SK-N-SH (cell line): ENCODE data around the gene IL12B. TPM values are rescaled to one million over a fixed set of nuclear protein-coding genes. Genes with fewer than 3 reads are reported as not detected.

Experiments used
- CTCF ChIA-PET: fragments of 300-600, 350-600 bp; formaldehyde crosslinking; extraction: SDS; loops from one replicate; lab custom pipeline; 2021; lab: Yijun Ruan, JAX
- POLR2A ChIA-PET: fragments of 350-600 bp; sonication (Branson Sonifier 250); formaldehyde crosslinking; extraction: SDS; loops from one replicate; lab custom pipeline; 2020; ENCODE audit warnings: antibody characterized with exemption, inconsistent platforms; lab: Yijun Ruan, JAX
- DNase-seq: peaks from one replicate; pipeline ENCODE4 v3.0.0; 2012
- H2AFZ ChIP-seq: fragments of 200-600 bp; sonication (generic); 2 replicates; pipeline ENCODE4 v1.8.1; 2016; ENCODE audit warnings: antibody characterized with exemption, mild to moderate bottlenecking, low read depth
- H3F3A ChIP-seq: fragments of 200-600 bp; sonication (generic); replicated peaks from 2 replicates; pipeline ENCODE3; 2016; ENCODE audit warnings: antibody characterized with exemption, mild to moderate bottlenecking; ENCODE audit not compliant: insufficient read depth
- H3K27ac ChIP-seq, 2 experiments: fragments of 200-500 bp in 1 of 2; fragments of 200-600 bp in 1 of 2; sonication (Bioruptor generic) in 1 of 2; sonication (generic), shearing (Covaris generic) in 1 of 2; 2 replicates each; pipeline versions ENCODE4 v1.5.1 to v1.6.1; 2014 to 2016; ENCODE audit warnings: low read depth in 2 of 2, inconsistent platforms in 1 of 2, low read length in 1 of 2, mild to moderate bottlenecking in 1 of 2, mixed read lengths in 1 of 2
- H3K27me3 ChIP-seq: fragments of 200-600 bp; sonication (generic), shearing (Covaris generic); 2 replicates; pipeline ENCODE4 v1.6.1; 2016; ENCODE audit warnings: mixed run types; ENCODE audit not compliant: insufficient read depth
- H3K36me3 ChIP-seq, 2 experiments: fragments of 200-500 bp in 1 of 2; fragments of 200-600 bp in 1 of 2; sonication (Bioruptor generic) in 1 of 2; sonication (generic) in 1 of 2; replicated peaks in 1 of 2; 2 replicates each; pipeline versions ENCODE3 to v1.5.1; 2014 to 2016; ENCODE audit warnings: low read length in 1 of 2, mild to moderate bottlenecking in 1 of 2; ENCODE audit not compliant: insufficient read depth in 2 of 2, control insufficient read depth in 1 of 2
- H3K4me1 ChIP-seq, 2 experiments: fragments of 200-500 bp in 1 of 2; fragments of 200-600 bp in 1 of 2; sonication (Bioruptor generic) in 1 of 2; sonication (generic), shearing (Covaris generic) in 1 of 2; 2 replicates each; pipeline versions ENCODE4 v1.5.1 to v1.6.1; 2014 to 2016; ENCODE audit warnings: low read depth in 1 of 2, low read length in 1 of 2, mixed run types in 1 of 2; ENCODE audit not compliant: insufficient read depth in 2 of 2, control insufficient read depth in 1 of 2
- H3K4me2 ChIP-seq: fragments of 200-600 bp; sonication (generic), shearing (Covaris generic); 2 replicates; pipeline ENCODE4 v1.6.1; 2017; ENCODE audit warnings: mixed run types
- H3K4me3 ChIP-seq, 2 experiments: fragments of 200-500 bp in 1 of 2; fragments of 200-600 bp in 1 of 2; sonication (Bioruptor generic) in 1 of 2; sonication (generic), shearing (Covaris generic) in 1 of 2; 2 replicates each; pipeline versions ENCODE4 v1.5.1 to v1.8.1; 2014 to 2016; ENCODE audit warnings: low read depth in 2 of 2, inconsistent platforms in 1 of 2, low read length in 1 of 2, mild to moderate bottlenecking in 1 of 2, mixed read lengths in 1 of 2, moderate library complexity in 1 of 2
- H3K79me2 ChIP-seq: fragments of 200-600 bp; sonication (generic); 2 replicates; pipeline ENCODE4 v1.8.1; 2017; ENCODE audit warnings: mild to moderate bottlenecking; ENCODE audit not compliant: insufficient read depth
- H3K9ac ChIP-seq: fragments of 200-600 bp; sonication (generic); 2 replicates; pipeline ENCODE4 v1.6.1; 2017; ENCODE audit warnings: mixed run types
- H3K9me2 ChIP-seq: fragments of 200-600 bp; sonication (generic); 2 replicates; pipeline ENCODE4 v1.6.1; 2017; ENCODE audit warnings: mixed run types
- H3K9me3 ChIP-seq: fragments of 200-600 bp; sonication (generic); 2 replicates; pipeline ENCODE4 v1.6.1; 2017; ENCODE audit warnings: mixed run types, mild to moderate bottlenecking, moderate library complexity
- H4K20me1 ChIP-seq: fragments of 200-600 bp; sonication (generic); 2 replicates; pipeline ENCODE4 v1.6.1; 2017; ENCODE audit warnings: mild to moderate bottlenecking, mixed run types; ENCODE audit not compliant: insufficient read depth
- CHD2 ChIP-seq: fragments of 150-350 bp; IDR thresholded peaks from 2 replicates; pipeline ENCODE4 v1.6.1; 2018; ENCODE audit warnings: low read length; ENCODE audit not compliant: partially characterized antibody
- ELF1 ChIP-seq: IDR thresholded peaks from 2 replicates; pipeline ENCODE4 v1.4.0; 2012
- EP300 ChIP-seq, 2 experiments: IDR thresholded peaks; 2 replicates each; pipeline versions ENCODE4 v1.4.0 to v1.6.1; 2012; ENCODE audit warnings: borderline replicate concordance in 1 of 2, low read depth in 1 of 2, low read length in 1 of 2
- FOXJ3 ChIP-seq: sonication (generic); formaldehyde crosslinking; IDR thresholded peaks from 2 replicates; pipeline ENCODE4 v1.5.1; 2020; ENCODE audit warnings: mild to moderate bottlenecking, missing genetic modification reagents
- GABPA ChIP-seq: IDR thresholded peaks from 2 replicates; pipeline ENCODE4 v1.4.0; 2012; ENCODE audit warnings: low read depth, mild to moderate bottlenecking
- MEF2A ChIP-seq: IDR thresholded peaks from 2 replicates; pipeline ENCODE4 v1.4.0; 2012; ENCODE audit warnings: low read depth, borderline replicate concordance
- MXI1 ChIP-seq: IDR thresholded peaks from 2 replicates; pipeline ENCODE4 v1.6.1; 2012; ENCODE audit warnings: mild to moderate bottlenecking, low read depth, low read length, improper control_type of control experiment
- NFIC ChIP-seq: IDR thresholded peaks from 2 replicates; pipeline ENCODE4 v1.4.0; 2012; ENCODE audit warnings: borderline replicate concordance
- NRF1 ChIP-seq: IDR thresholded peaks from 2 replicates; pipeline ENCODE4 v1.6.1; 2012; ENCODE audit warnings: low read depth, mild to moderate bottlenecking, low read length
- RAD21 ChIP-seq: IDR thresholded peaks from 2 replicates; pipeline ENCODE4 v1.6.1; 2012; ENCODE audit warnings: mild to moderate bottlenecking, low read length
- RCOR1 ChIP-seq: fragments of 150-350 bp; IDR thresholded peaks from 2 replicates; pipeline ENCODE4 v1.6.1; 2017; ENCODE audit warnings: antibody characterized with exemption, low read length
- RFX5 ChIP-seq: IDR thresholded peaks from 2 replicates; pipeline ENCODE4 v1.6.1; 2012; ENCODE audit warnings: mild to moderate bottlenecking, improper control_type of control experiment, low read length
- SMC3 ChIP-seq: IDR thresholded peaks from 2 replicates; pipeline ENCODE4 v1.6.1; 2012; ENCODE audit warnings: low read depth, low read length, improper control_type of control experiment
- TEAD4 ChIP-seq: IDR thresholded peaks from 2 replicates; pipeline ENCODE4 v1.4.0; 2012; ENCODE audit warnings: mild to moderate bottlenecking, borderline replicate concordance; ENCODE audit not compliant: insufficient read depth
- WGBS: methylation state at CpG from one replicate; pipeline ENCODE4 v1.1.6; 2017; ENCODE audit warnings: low lambda C conversion rate; 5-methylcytosine and 5-hydroxymethylcytosine counted together
- polyA plus RNA-seq, 3 experiments: library from polyadenylated mRNA; depleted of rRNA; stranded (reverse); fragments of >200 nt; gene quantifications; 2 replicates each; pipeline ENCODE4 v1.2.3, GENCODE V29; 2012
- TF ChIP-seq, protein P1 (sequence below): fragments of 200-600 bp; sonication (generic); IDR thresholded peaks from 2 replicates; pipeline ENCODE4 v1.6.1; 2017; ENCODE audit warnings: antibody characterized with exemption, mild to moderate bottlenecking, moderate library complexity
- TF ChIP-seq, protein P2 (sequence below): fragments of 150-350 bp; IDR thresholded peaks from 2 replicates; pipeline ENCODE4 v1.6.1; 2017; ENCODE audit warnings: antibody characterized with exemption, low read length, low read depth, borderline replicate concordance
- TF ChIP-seq, protein P3 (sequence below): fragments of 150-350 bp; IDR thresholded peaks from 2 replicates; pipeline ENCODE4 v1.6.1; 2016; ENCODE audit warnings: mild to moderate bottlenecking, low read depth, low read length
- TF ChIP-seq, protein P4 (sequence below): IDR thresholded peaks from 2 replicates; pipeline ENCODE4 v1.4.0; 2012; ENCODE audit warnings: low read depth, borderline replicate concordance

IL12B gene
- polyA plus RNA-seq, 1 of the 3 experiments (the other 2 are of a cell fraction) = not detected

DNA sequence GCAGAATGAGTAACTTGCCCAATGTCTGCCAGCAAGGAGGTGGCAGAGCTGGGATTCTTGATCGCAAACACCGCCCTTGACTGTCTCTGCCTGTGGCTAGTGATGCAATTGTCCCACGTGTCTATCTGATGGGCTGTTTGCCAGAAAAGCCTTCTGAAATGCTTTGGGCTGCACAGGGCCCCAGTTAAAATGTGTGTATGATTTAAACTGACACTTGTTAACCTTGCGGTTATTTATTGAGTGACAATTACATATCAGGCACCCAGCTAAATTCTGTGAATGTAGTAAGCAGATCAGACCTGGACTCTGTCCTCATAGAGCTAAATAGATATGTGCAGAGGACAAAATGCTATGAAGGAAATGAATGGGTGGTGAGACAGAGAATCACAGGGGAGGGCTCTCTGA lies 11.6 kb upstream of the IL12B start (continued):
- TF ChIP-seq NFIC (peak; percentile 100), GABPA (no peak), TEAD4 (peak; percentile 81), SMC3 (no peak), RCOR1 (peak; percentile 82), MEF2A (peak; percentile 53; the same call in 1 of the 2 replicates), ELF1 (0 out of 2 replicates have a peak, but pooled peaks have one; percentile 19), EP300 (IDR thresholded peaks at IDR 0.05; ENCODE audit: borderline replicate concordance in 1 of 2, low read depth in 1 of 2, low read length in 1 of 2) (peak; percentile 52 to 88; a peak in 3 of 4 replicates)
- TF ChIP-seq, protein P1, sequence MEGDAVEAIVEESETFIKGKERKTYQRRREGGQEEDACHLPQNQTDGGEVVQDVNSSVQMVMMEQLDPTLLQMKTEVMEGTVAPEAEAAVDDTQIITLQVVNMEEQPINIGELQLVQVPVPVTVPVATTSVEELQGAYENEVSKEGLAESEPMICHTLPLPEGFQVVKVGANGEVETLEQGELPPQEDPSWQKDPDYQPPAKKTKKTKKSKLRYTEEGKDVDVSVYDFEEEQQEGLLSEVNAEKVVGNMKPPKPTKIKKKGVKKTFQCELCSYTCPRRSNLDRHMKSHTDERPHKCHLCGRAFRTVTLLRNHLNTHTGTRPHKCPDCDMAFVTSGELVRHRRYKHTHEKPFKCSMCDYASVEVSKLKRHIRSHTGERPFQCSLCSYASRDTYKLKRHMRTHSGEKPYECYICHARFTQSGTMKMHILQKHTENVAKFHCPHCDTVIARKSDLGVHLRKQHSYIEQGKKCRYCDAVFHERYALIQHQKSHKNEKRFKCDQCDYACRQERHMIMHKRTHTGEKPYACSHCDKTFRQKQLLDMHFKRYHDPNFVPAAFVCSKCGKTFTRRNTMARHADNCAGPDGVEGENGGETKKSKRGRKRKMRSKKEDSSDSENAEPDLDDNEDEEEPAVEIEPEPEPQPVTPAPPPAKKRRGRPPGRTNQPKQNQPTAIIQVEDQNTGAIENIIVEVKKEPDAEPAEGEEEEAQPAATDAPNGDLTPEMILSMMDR = no peak

DNA sequence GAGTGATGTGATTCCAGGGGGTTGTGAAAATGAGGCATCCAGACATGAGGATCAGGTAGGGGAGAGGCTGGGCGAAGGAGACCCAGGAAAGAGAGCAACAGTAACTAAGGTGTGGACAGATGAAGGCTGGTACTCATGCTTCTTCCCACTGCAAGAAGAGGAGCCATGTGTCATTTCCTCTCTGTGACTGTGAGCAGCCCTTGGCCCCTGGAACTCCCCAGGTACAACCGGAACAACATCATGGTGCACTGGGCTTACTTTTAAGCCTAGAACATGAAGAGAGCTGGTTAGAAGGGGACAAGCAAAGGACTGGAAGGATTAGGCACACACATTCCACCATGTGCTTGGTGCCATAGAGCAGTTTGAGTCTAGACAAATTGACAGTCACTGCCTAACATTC lies 10.9 kb upstream of the IL12B start:
- Histone ChIP-seq H3K27me3 (no peaks in the 10 kb centered on the region), H4K20me1 (no peaks in the 10 kb centered on the region), H3K4me3 (no peak overlapping the region), H3K9ac (no peak overlapping the region), H3F3A (peaks cover 22% of the 10 kb centered on the region), H3K9me3 (peaks cover 8% of the 10 kb centered on the region; the same call in 1 of the 2 replicates), H3K79me2 (no peaks in the 10 kb centered on the region), H3K4me2 (no peak overlapping the region), H3K9me2 (no peaks in the 10 kb centered on the region), H3K4me1 (peaks cover 3 to 9% of the 10 kb centered on the region in 2 experiments; a peak in 2 of 4 replicates), H2AFZ (no peak overlapping the region), H3K36me3 (no peaks in the 10 kb centered on the region), H3K27ac (peak overlapping the region in 1 of 2 experiments; percentile 26; a peak in 3 of 4 replicates)
- ChIA-PET POLR2A (no interaction called here), CTCF (interaction anchor here (1.1 to 3.0 kb wide), 7 partner anchors 8 to 646 kb away, joined by 3 to 19 read pairs (median 4); no protein-coding TSS in a partner anchor)
- WGBS = 96% methylated on average over 2 of the region's 2 CpGs
- TF ChIP-seq MXI1 = no peak
- no peak for TF ChIP-seq ELF1
- TF ChIP-seq, protein P2, sequence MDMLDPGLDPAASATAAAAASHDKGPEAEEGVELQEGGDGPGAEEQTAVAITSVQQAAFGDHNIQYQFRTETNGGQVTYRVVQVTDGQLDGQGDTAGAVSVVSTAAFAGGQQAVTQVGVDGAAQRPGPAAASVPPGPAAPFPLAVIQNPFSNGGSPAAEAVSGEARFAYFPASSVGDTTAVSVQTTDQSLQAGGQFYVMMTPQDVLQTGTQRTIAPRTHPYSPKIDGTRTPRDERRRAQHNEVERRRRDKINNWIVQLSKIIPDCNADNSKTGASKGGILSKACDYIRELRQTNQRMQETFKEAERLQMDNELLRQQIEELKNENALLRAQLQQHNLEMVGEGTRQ = no peak
- no peak for TF ChIP-seq RAD21
- no peak for DNase-seq

DNA sequence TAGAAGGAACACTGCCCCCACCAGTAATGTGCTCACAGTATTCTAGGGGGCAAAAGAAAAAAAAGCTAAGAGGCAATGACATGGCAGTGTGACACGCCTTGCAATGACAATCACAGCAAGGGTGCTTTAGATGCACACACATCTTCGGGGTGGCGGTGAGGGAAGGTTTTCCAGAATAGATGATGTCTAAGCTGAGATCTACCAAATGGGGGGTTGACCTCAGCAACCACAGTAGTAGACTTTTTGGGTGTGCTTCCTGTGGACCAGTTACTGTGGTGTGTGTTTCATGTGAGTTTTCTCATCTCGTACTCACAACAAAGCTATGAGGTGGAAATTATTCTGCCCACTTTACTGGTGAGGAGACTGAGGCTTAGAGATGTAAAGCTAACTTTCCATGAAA lies 10.2 kb upstream of the IL12B start:
- peaks cover 8% of the 10 kb centered on the region; the same call in 1 of the 2 replicates for H3K9me3 ChIP-seq
- CTCF ChIA-PET = interaction anchor here (1.0 to 3.0 kb wide), 5 partner anchors 9 to 184 kb away, joined by 3 to 19 read pairs (median 3); no protein-coding TSS in a partner anchor
- POLR2A ChIA-PET = no interaction called here
- no peaks in the 10 kb centered on the region for H4K20me1 ChIP-seq
- H3K79me2 ChIP-seq = no peaks in the 10 kb centered on the region
- peaks cover 3 to 9% of the 10 kb centered on the region in 2 experiments; a peak in 2 of 4 replicates for H3K4me1 ChIP-seq
- 97% methylated on average over 4 of the region's 4 CpGs for WGBS
- TF ChIP-seq NRF1 (no peak), FOXJ3 (CRISPR knock-in tag) (no peak), RFX5 (no peak), ELF1 (no peak), CHD2 (no peak), GABPA (no peak)
- TF ChIP-seq, protein P3, sequence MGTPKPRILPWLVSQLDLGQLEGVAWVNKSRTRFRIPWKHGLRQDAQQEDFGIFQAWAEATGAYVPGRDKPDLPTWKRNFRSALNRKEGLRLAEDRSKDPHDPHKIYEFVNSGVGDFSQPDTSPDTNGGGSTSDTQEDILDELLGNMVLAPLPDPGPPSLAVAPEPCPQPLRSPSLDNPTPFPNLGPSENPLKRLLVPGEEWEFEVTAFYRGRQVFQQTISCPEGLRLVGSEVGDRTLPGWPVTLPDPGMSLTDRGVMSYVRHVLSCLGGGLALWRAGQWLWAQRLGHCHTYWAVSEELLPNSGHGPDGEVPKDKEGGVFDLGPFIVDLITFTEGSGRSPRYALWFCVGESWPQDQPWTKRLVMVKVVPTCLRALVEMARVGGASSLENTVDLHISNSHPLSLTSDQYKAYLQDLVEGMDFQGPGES = no peak
- TF ChIP-seq, protein P4, sequence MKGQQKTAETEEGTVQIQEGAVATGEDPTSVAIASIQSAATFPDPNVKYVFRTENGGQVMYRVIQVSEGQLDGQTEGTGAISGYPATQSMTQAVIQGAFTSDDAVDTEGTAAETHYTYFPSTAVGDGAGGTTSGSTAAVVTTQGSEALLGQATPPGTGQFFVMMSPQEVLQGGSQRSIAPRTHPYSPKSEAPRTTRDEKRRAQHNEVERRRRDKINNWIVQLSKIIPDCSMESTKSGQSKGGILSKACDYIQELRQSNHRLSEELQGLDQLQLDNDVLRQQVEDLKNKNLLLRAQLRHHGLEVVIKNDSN = no peak
- DNase-seq = no peak
- no peak overlapping the region for H3K9ac ChIP-seq
- H3K27me3 ChIP-seq = no peaks in the 10 kb centered on the region
- H3F3A ChIP-seq = peaks cover 22% of the 10 kb centered on the region
- no peak overlapping the region for H3K4me2 ChIP-seq
- no peak overlapping the region for H2AFZ ChIP-seq
- no peak overlapping the region for H3K4me3 ChIP-seq
- H3K9me2 ChIP-seq = no peaks in the 10 kb centered on the region
- H3K36me3 ChIP-seq = no peaks in the 10 kb centered on the region
- no peak overlapping the region for H3K27ac ChIP-seq
